GM12878 (cell line): Measurements from ENCODE around the gene C1orf174. TPM values are rescaled to one million over a fixed set of nuclear protein-coding genes. Genes with fewer than 3 reads are reported as not detected.
A peak's percentile ranks its signal among the peaks of the same experiment; 100 is the strongest.

Experiments
- ATAC-seq: fragments of 200-7000 bp; cut with Tn5 transposase; 3 replicates; pipeline ENCODE4 v1.9.1; 2020; ENCODE audit warnings: mild to moderate bottlenecking, moderate library complexity
- BruUV-seq: library from RNA; stranded (reverse); fragments of 400-500 nt; replicated peaks from 2 replicates; lab custom pipeline; 2021; lab: Mats Ljungman, UMichigan
- CTCF ChIA-PET: fragments of 300-600 bp; sonication (Branson Sonifier 250); formaldehyde crosslinking; extraction: SDS; loops from one replicate; lab custom pipeline; 2021; ENCODE audit warnings: inconsistent platforms; lab: Yijun Ruan, JAX
- POLR2A ChIA-PET: fragments of 350-600 bp; formaldehyde crosslinking; extraction: SDS; loops from one replicate; lab custom pipeline; 2021; ENCODE audit warnings: inconsistent platforms; lab: Charles Lee
- RAD21 ChIA-PET: fragments of 300-600 bp; sonication (Branson Sonifier 250); formaldehyde crosslinking; loops from one replicate; lab custom pipeline; 2023; ENCODE audit warnings: antibody characterized with exemption; ENCODE audit not compliant: unreplicated experiment; lab: Charles Lee
- SMC1A ChIA-PET: fragments of 300-600 bp; sonication (Branson Sonifier 250); formaldehyde crosslinking; loops from one replicate; lab custom pipeline; 2023; ENCODE audit not compliant: unreplicated experiment, uncharacterized antibody; lab: Charles Lee
- DNase-seq: peaks from one replicate; pipeline ENCODE4 v3.0.0-alpha.2; 2011; ENCODE audit warnings: low read depth, low spot score
- FAIRE-seq: peaks from 3 replicates; lab custom pipeline; 2011; peaks lifted over from hg19 to GRCh38; lab: Jason Lieb, UNC
- H2AFZ ChIP-seq: 2 replicates; pipeline ENCODE4 v1.6.0; 2011; ENCODE audit warnings: low read depth, low read length, control low read depth; ENCODE audit not compliant: control insufficient read depth
- H3K27ac ChIP-seq: 2 replicates; pipeline ENCODE4 v1.5.1; 2011; ENCODE audit warnings: control low read depth; ENCODE audit not compliant: control insufficient read depth, insufficient read depth
- H3K27me3 ChIP-seq, 2 experiments: replicated peaks in 1 of 2; 2 replicates each; pipeline versions ENCODE4 v1.6.0 to v1.6.1; 2011; ENCODE audit warnings: low read length in 1 of 2; ENCODE audit not compliant: control insufficient read depth in 2 of 2, insufficient read depth in 2 of 2
- H3K36me3 ChIP-seq, 2 experiments: 2 replicates each; pipeline ENCODE4 v1.5.1; 2011; ENCODE audit warnings: low read length in 1 of 2; ENCODE audit not compliant: control insufficient read depth in 2 of 2, insufficient read depth in 2 of 2
- H3K4me1 ChIP-seq: 2 replicates; pipeline ENCODE4 v1.6.1; 2011; ENCODE audit warnings: mild to moderate bottlenecking, low read length, moderate library complexity, mixed read lengths; ENCODE audit not compliant: control insufficient read depth, insufficient read depth
- H3K4me2 ChIP-seq: 2 replicates; pipeline ENCODE4 v1.6.0; 2011; ENCODE audit warnings: control low read depth; ENCODE audit not compliant: control insufficient read depth, insufficient read depth
- H3K4me3 ChIP-seq: fragments of 200-600 bp; sonication (generic); 2 replicates; pipeline ENCODE4 v1.5.1; 2016
- H3K79me2 ChIP-seq: 2 replicates; pipeline ENCODE4 v1.6.0; 2011; ENCODE audit warnings: low read length; ENCODE audit not compliant: control insufficient read depth, insufficient read depth
- H3K9ac ChIP-seq: 2 replicates; pipeline ENCODE4 v1.8.0; 2011; ENCODE audit warnings: low read length, control low read depth, mixed read lengths; ENCODE audit not compliant: control insufficient read depth, insufficient read depth
- H3K9me3 ChIP-seq: replicated peaks from 3 replicates; pipeline ENCODE4 v1.5.1; 2011; ENCODE audit warnings: mild to moderate bottlenecking, low read length; ENCODE audit not compliant: control insufficient read depth, insufficient read depth
- H4K20me1 ChIP-seq: 2 replicates; pipeline ENCODE4 v1.6.0; 2011; ENCODE audit not compliant: control insufficient read depth, insufficient read depth
- GATAD2B ChIP-seq: fragments of 450-650 bp; conservative IDR thresholded peaks from 2 replicates; pipeline ENCODE4 v1.6.1; 2017; ENCODE audit warnings: low read depth, mild to moderate bottlenecking, moderate library complexity
- PAX5 ChIP-seq: IDR thresholded peaks from 2 replicates; pipeline ENCODE4 v1.6.1; 2011; ENCODE audit warnings: low read depth, low read length, borderline replicate concordance
- RAD21 ChIP-seq: IDR thresholded peaks from 2 replicates; pipeline ENCODE4 v1.6.1; 2011; ENCODE audit warnings: mild to moderate bottlenecking, low read depth, low read length, moderate library complexity; ENCODE audit not compliant: insufficient read depth
- SMC3 ChIP-seq: IDR thresholded peaks from 2 replicates; pipeline ENCODE4 v1.6.1; 2011; ENCODE audit warnings: low read length, improper control_type of control experiment, borderline replicate concordance
- TCF3 ChIP-seq: IDR thresholded peaks from 2 replicates; pipeline ENCODE4 v1.6.1; 2012; ENCODE audit warnings: low read depth, mild to moderate bottlenecking, low read length, borderline replicate concordance; ENCODE audit not compliant: insufficient read depth
- YY1 ChIP-seq: IDR thresholded peaks from 2 replicates; pipeline ENCODE4 v1.6.1; 2011; ENCODE audit warnings: low read depth, mild to moderate bottlenecking, low read length
- WGBS: methylation state at CpG from one replicate; pipeline ENCODE4 v1.1.6; 2016; ENCODE audit warnings: low lambda C conversion rate; ENCODE audit not compliant: insufficient replicate concordance, insufficient coverage; ENCODE audit errors: missing lambda C conversion rate; 5-methylcytosine and 5-hydroxymethylcytosine counted together
- in situ Hi-C: fragments of 300-500 bp; cut with MboI; formaldehyde crosslinking; loops from 9 replicates; pipeline ENCODE4 v1.14.3; 2018; ENCODE audit warnings: mixed read lengths
- intact Hi-C: fragments of 100-400 bp; cut with micrococcal nuclease; formaldehyde crosslinking; loops from one replicate; pipeline ENCODE4 v1.14.2; 2022; ENCODE audit not compliant: unreplicated experiment
- polyA plus RNA-seq, 11 experiments: library from polyadenylated mRNA; depleted of rRNA in 4 of 11; unstranded in 6 of 11; stranded (reverse) in 5 of 11; fragments of >200 nt; fragmentation: Nextera tagmentation in 4 of 11; fragmentation: Illumina TruSeq in 1 of 11; extraction: Ambion mirVana in 4 of 11; extraction: Trizol in 1 of 11; gene quantifications; 1 replicate in 1 of 11; 2 replicates in 10 of 11; pipeline versions ENCODE4 v1.2.1 to v1.2.3, GENCODE V29; 2011 to 2016; ENCODE audit warnings: inconsistent platforms in 2 of 11, missing spikeins in 2 of 11, low read depth in 1 of 11
- total RNA-seq, 4 experiments: library from RNA; depleted of rRNA in 3 of 4; stranded (reverse); fragments of >200 nt in 3 of 4; fragmentation: Illumina TruSeq in 1 of 4; extraction: Trizol in 1 of 4; gene quantifications; 2 replicates each; pipeline versions ENCODE4 v1.2.1 to v1.2.3, GENCODE V29; 2013 to 2021
- TF ChIP-seq, protein P1 (sequence below): fragments of 450-650 bp; conservative IDR thresholded peaks from 2 replicates; pipeline ENCODE4 v1.6.1; 2017; ENCODE audit warnings: mild to moderate bottlenecking, moderate library complexity
- TF ChIP-seq, protein P2 (sequence below), 3 experiments: IDR thresholded peaks in 2 of 3; conservative IDR thresholded peaks in 1 of 3; 2 replicates each; pipeline ENCODE4 v1.5.1; 2011; ENCODE audit warnings: low read depth in 3 of 3, low read length in 3 of 3, mild to moderate bottlenecking in 3 of 3, control low read depth in 2 of 3, moderate library complexity in 2 of 3, inconsistent platforms in 1 of 3, mixed read lengths in 1 of 3; ENCODE audit not compliant: control insufficient read depth in 2 of 3, insufficient read depth in 1 of 3; ENCODE audit errors: extremely low read depth in 1 of 3

C1orf174 gene
- total and polyA plus RNA-seq, 10 of the 15 experiments (the other 5 are each of a cell fraction or from before 2014, with no cell fraction given), result 17.5 to 35.4 (median 25.1) TPM

DNA sequence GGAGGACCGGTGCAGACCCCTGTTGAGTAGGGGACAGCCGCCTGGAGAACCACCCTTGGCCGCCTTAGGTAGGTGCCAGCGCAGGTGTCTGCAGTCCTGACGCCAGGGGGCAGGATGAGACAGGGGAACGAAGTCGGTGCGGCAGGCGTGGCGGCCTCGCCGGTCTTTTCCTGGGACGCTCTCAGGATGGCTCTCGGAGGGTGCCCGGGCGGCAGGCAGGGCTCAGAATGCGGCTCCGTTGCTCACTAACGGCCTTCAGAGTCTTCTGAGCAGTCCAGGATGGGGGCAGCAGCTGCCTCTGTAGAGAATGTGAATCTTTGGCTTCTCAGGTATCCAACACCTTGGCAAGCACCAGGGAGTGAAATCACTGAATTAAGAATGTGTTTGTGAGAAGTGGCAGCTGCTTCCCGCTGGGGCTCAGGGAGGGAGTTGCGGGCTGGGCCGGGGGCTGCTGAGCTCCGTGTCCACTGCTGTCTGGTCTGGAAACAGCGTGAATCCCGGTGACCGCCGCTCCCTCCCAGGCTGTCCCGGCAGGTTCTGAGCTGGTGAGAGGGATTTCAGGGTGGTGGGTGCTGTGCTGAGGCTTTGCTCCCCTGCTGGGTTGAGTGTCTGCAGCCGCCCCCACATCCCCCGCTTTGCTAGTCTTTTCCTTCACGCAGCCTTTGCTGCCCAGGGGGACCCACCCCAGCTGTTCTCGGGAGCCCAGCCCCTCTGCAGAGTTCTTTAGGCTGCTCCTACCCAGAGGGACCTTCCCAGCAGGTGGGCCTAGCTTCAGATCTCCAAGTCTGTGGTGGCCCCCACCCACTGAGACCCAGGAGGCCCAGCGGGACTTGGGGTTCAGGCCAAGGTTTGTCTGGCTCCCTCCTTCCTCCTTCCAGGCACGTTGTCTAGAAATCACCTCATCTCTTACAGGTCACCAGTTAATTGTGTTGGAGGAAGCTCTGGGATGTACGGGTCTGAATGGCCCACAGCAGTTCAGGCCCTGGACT lies 11.1 kb upstream of the C1orf174 start:
- no peak overlapping the region for H3K4me2 ChIP-seq
- DNase-seq, result no peak
- H3K27me3 ChIP-seq, result peaks cover 3 to 4% of the 10 kb centered on the region in 2 experiments; a peak in 3 of 4 replicates
- no peaks in the 10 kb centered on the region for H4K20me1 ChIP-seq
- no peak overlapping the region for H3K9ac ChIP-seq
- no peaks in the 10 kb centered on the region for H3K36me3 ChIP-seq
- SMC1A ChIA-PET, result interaction anchor here (1.4 kb wide), 1 partner anchor 53 kb away, joined by 3 read pairs; the partner anchor contains the start of gene DFFB
- TF ChIP-seq PAX5 (peak; percentile 35; the same call in 1 of the 2 replicates), RAD21 (peak; percentile 94), TCF3 (peak; percentile 45; the same call in 1 of the 2 replicates), SMC3 (peak; percentile 88), YY1 (peak; percentile 66), GATAD2B (no peak)
- TF ChIP-seq, protein P1, sequence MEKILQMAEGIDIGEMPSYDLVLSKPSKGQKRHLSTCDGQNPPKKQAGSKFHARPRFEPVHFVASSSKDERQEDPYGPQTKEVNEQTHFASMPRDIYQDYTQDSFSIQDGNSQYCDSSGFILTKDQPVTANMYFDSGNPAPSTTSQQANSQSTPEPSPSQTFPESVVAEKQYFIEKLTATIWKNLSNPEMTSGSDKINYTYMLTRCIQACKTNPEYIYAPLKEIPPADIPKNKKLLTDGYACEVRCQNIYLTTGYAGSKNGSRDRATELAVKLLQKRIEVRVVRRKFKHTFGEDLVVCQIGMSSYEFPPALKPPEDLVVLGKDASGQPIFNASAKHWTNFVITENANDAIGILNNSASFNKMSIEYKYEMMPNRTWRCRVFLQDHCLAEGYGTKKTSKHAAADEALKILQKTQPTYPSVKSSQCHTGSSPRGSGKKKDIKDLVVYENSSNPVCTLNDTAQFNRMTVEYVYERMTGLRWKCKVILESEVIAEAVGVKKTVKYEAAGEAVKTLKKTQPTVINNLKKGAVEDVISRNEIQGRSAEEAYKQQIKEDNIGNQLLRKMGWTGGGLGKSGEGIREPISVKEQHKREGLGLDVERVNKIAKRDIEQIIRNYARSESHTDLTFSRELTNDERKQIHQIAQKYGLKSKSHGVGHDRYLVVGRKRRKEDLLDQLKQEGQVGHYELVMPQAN, result no peak
- TF ChIP-seq, protein P2, sequence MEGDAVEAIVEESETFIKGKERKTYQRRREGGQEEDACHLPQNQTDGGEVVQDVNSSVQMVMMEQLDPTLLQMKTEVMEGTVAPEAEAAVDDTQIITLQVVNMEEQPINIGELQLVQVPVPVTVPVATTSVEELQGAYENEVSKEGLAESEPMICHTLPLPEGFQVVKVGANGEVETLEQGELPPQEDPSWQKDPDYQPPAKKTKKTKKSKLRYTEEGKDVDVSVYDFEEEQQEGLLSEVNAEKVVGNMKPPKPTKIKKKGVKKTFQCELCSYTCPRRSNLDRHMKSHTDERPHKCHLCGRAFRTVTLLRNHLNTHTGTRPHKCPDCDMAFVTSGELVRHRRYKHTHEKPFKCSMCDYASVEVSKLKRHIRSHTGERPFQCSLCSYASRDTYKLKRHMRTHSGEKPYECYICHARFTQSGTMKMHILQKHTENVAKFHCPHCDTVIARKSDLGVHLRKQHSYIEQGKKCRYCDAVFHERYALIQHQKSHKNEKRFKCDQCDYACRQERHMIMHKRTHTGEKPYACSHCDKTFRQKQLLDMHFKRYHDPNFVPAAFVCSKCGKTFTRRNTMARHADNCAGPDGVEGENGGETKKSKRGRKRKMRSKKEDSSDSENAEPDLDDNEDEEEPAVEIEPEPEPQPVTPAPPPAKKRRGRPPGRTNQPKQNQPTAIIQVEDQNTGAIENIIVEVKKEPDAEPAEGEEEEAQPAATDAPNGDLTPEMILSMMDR (IDR thresholded peaks at IDR 0.05 in 2 of 3, conservative IDR thresholded peaks at IDR 0.05 in 1 of 3; ENCODE audit: control insufficient read depth in 2 of 3, extremely low read depth in 1 of 3, insufficient read depth in 1 of 3, low read depth in 3 of 3, low read length in 3 of 3), result peak; percentile 72 to 84 (median 75)
- TF ChIP-seq, all 136 proteins: peak for 6
- POLR2A ChIA-PET, result interaction anchor here (0.7 kb wide), 1 partner anchor 598 kb away, joined by 3 read pairs; no protein-coding TSS in a partner anchor
- no TSS peak for BruUV-seq
- peak; percentile 70 for FAIRE-seq
- Histone ChIP-seq H3K4me1 (no peaks in the 10 kb centered on the region), H3K27ac (no peak overlapping the region), H2AFZ (no peak overlapping the region), H3K79me2 (no peaks in the 10 kb centered on the region), H3K4me3 (no peak overlapping the region), H3K9me3 (no peaks in the 10 kb centered on the region)
- WGBS, result 16% methylated on average over 35 of the region's 35 CpGs
- CTCF ChIA-PET, result interaction anchor here (0.6 to 1.3 kb wide), 2 partner anchors 645 to 917 kb away, joined by 3 read pairs; no protein-coding TSS in a partner anchor
- RAD21 ChIA-PET, result interaction anchor here (1.1 kb wide), 1 partner anchor 120 kb away, joined by 3 read pairs; no protein-coding TSS in a partner anchor
- intact Hi-C loops, result loop anchor here (2.0 to 5.0 kb wide), 3 partner anchors 742 to 1836 kb away; no protein-coding TSS in a partner anchor
- in situ Hi-C loops, result loop anchor here (5.0 to 10.0 kb wide), 2 partner anchors 911 to 1834 kb away; no protein-coding TSS in a partner anchor
- ATAC-seq, result peak; percentile 96
